Karpas-422 (cell line): ENCODE results near the gene WDFY2. TPM values are rescaled to one million over a fixed set of nuclear protein-coding genes. Genes with fewer than 3 reads are reported as not detected.

Source experiments
- DNase-seq: peaks from one replicate; pipeline ENCODE4 v3.0.0-alpha.2; 2015
- H2AFZ ChIP-seq: fragments of 200-600 bp; sonication (generic); 2 replicates; pipeline ENCODE4 v1.6.1; 2014; ENCODE audit warnings: antibody characterized with exemption, low read length, mixed read lengths
- H3K27ac ChIP-seq: fragments of 200-600 bp; sonication (generic); 2 replicates; pipeline ENCODE4 v1.5.1; 2014; ENCODE audit warnings: mild to moderate bottlenecking, low read length, moderate library complexity
- H3K27me3 ChIP-seq: fragments of 200-600 bp; sonication (generic); 2 replicates; pipeline ENCODE4 v1.6.1; 2014; ENCODE audit warnings: low read length, mixed read lengths
- H3K36me3 ChIP-seq: fragments of 200-600 bp; sonication (generic); 2 replicates; pipeline ENCODE4 v1.6.1; 2014; ENCODE audit warnings: low read length, mixed read lengths; ENCODE audit not compliant: insufficient read depth
- H3K4me1 ChIP-seq: fragments of 200-600 bp; sonication (generic); 2 replicates; pipeline ENCODE4 v1.6.1; 2014; ENCODE audit warnings: mild to moderate bottlenecking, low read length, mixed read lengths
- H3K4me2 ChIP-seq: fragments of 200-600 bp; sonication (generic); 2 replicates; pipeline ENCODE4 v1.6.1; 2014; ENCODE audit warnings: low read length, low read depth, mild to moderate bottlenecking; ENCODE audit not compliant: poor library complexity, severe bottlenecking
- H3K4me3 ChIP-seq: fragments of 200-600 bp; sonication (generic); 2 replicates; pipeline ENCODE4 v1.5.1; 2014; ENCODE audit warnings: mild to moderate bottlenecking, antibody characterized with exemption, low read length, mixed read lengths
- H3K79me2 ChIP-seq: fragments of 200-600 bp; sonication (generic); 2 replicates; pipeline ENCODE4 v1.6.1; 2014; ENCODE audit warnings: mild to moderate bottlenecking, low read length, mixed read lengths
- H3K9ac ChIP-seq: fragments of 200-600 bp; sonication (generic); 2 replicates; pipeline ENCODE4 v1.6.0; 2014; ENCODE audit warnings: low read length
- H3K9me2 ChIP-seq: fragments of 200-600 bp; sonication (generic), shearing (Covaris generic); replicated peaks from 2 replicates; pipeline ENCODE4 v1.6.0; 2014; ENCODE audit warnings: mild to moderate bottlenecking, low read length, moderate library complexity; ENCODE audit not compliant: insufficient read depth
- H3K9me3 ChIP-seq: fragments of 300-700, 200-600 bp; sonication (generic); 2 replicates; pipeline ENCODE4 v1.6.1; 2014; ENCODE audit warnings: low read length, mixed read lengths
- H4K20me1 ChIP-seq: fragments of 200-600 bp; sonication (generic); 2 replicates; pipeline ENCODE4 v1.6.1; 2014; ENCODE audit warnings: mild to moderate bottlenecking, antibody characterized with exemption, low read length, low read depth; ENCODE audit not compliant: insufficient read depth
- total RNA-seq: library from RNA; depleted of rRNA; stranded (reverse); fragments of >200 nt; shearing (Covaris generic); gene quantifications from 2 replicates; pipeline ENCODE4 v1.2.3, GENCODE V29; 2014; ENCODE audit warnings: low replicate concordance

Gene WDFY2
- total RNA-seq, 1 experiment from 2014 or later = 4.1 TPM

DNA sequence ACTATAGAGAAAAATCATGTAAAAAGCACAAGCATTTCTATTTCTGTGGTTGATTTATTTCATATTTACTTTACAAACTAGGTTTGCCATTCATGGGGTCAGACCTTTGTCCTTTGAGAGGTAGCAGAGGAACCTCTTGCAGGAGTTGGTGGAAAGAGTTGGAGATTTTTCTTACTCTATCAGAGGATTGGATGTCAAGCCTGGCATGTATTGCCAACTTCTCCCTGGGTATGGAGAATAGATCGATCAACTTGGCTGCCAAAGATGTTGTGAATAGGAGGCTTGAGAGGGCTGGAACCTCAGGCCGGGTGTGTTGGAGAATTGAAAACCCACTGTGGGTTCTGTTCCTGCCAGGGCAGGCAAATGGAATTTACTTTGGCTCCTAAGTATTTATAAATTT lies 81.2 kb downstream of the WDFY2 start:
- Histone ChIP-seq H3K9me3 (no peaks in the 10 kb centered on the region), H3K79me2 (no peaks in the 10 kb centered on the region), H3K9me2 (no peaks in the 10 kb centered on the region), H4K20me1 (0 out of 2 replicates have a peak, but pooled peaks cover 4% of the 10 kb centered on the region), H2AFZ (no peak overlapping the region), H3K27me3 (no peaks in the 10 kb centered on the region), H3K4me3 (no peak overlapping the region), H3K36me3 (no peaks in the 10 kb centered on the region), H3K9ac (no peak overlapping the region), H3K4me1 (peaks cover 10% of the 10 kb centered on the region), H3K4me2 (no peak overlapping the region), H3K27ac (no peak overlapping the region)
- no peak for DNase-seq

DNA sequence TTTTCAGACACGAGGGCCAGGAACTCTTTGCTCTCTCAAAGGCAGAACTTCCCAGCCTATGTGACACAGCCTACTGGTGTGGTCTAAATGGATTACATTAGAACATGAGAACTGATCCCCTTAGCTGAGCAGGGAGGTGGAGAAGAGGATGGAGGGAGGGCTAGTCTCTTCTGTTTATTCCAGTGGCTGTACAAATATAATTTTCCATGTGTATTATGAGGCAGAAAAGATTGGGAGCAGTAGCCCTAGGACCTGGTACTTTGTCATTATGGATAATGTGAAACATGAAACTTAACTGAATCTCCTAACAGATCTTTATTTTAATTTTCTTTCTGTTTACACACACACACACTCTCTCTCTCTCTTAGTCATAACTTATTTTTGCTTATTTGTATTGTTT lies 82.1 kb downstream of the WDFY2 start:
- no peaks in the 10 kb centered on the region for H3K9me2 ChIP-seq
- no peaks in the 10 kb centered on the region for H3K79me2 ChIP-seq
- H3K4me3 ChIP-seq = no peak overlapping the region
- no peaks in the 10 kb centered on the region for H3K36me3 ChIP-seq
- peaks cover 10% of the 10 kb centered on the region for H3K4me1 ChIP-seq
- H4K20me1 ChIP-seq = 0 out of 2 replicates have a peak, but pooled peaks cover 4% of the 10 kb centered on the region
- no peaks in the 10 kb centered on the region for H3K9me3 ChIP-seq
- DNase-seq = no peak
- no peak overlapping the region for H3K4me2 ChIP-seq
- H2AFZ ChIP-seq = no peak overlapping the region
- H3K27ac ChIP-seq = no peak overlapping the region
- no peaks in the 10 kb centered on the region for H3K27me3 ChIP-seq
- H3K9ac ChIP-seq = no peak overlapping the region

DNA sequence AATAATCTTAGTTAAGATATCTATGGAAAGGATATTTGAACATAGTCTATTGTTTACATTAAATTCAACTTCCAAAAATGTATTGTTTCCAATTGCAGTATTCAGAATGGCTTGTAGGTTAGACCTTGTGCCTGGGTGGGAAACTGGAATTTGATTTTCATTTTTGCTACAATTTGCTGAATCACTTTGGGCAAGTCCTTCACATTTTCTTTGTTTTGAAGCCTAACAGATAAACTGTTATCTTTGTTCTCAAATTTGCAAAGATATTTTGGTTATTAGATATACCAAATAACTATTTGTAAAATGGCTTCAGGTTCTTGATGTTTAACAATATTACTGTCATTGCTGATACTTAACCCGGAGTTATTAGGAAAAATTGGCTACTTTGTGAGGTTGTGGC lies 82.6 kb downstream of the WDFY2 start:
- H3K27me3 ChIP-seq = no peaks in the 10 kb centered on the region
- H2AFZ ChIP-seq = no peak overlapping the region
- H4K20me1 ChIP-seq = 0 out of 2 replicates have a peak, but pooled peaks cover 4% of the 10 kb centered on the region
- no peaks in the 10 kb centered on the region for H3K9me3 ChIP-seq
- no peaks in the 10 kb centered on the region for H3K9me2 ChIP-seq
- H3K4me3 ChIP-seq = no peak overlapping the region
- H3K9ac ChIP-seq = no peak overlapping the region
- H3K4me1 ChIP-seq = peaks cover 10% of the 10 kb centered on the region
- H3K79me2 ChIP-seq = no peaks in the 10 kb centered on the region
- H3K27ac ChIP-seq = no peak overlapping the region
- H3K4me2 ChIP-seq = no peak overlapping the region
- H3K36me3 ChIP-seq = no peaks in the 10 kb centered on the region
- DNase-seq = no peak

DNA sequence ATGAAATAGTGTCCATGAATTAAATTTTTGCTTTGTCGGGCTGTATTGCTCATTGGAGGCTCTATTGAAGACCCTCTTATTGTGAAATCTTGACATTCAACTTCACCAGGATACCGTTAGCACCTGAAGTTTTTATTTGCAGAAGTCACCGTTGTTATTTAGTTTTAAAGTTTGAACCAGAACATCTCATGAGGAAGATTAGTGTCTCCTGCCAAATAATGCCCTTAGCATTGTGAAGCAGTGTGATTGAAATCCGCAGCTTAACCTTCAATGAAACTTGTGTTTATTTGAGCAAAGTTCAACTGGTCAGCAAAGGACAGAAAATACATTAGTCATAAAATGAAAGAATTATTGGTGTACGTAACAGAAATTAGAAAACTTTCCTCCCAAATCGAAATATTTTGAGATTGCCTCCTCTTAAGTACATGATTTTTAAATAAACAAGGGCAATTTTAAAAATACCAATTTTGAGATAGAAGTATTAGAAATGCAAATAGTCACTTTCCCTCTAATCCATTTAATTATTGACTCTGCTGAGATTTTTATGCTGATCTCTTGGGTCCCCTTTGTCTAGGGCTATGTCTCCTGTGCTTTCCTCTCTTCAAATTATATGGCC lies 84.4 kb downstream of the WDFY2 start:
- Histone ChIP-seq H2AFZ (no peak overlapping the region), H3K4me1 (peaks cover 15% of the 10 kb centered on the region), H3K79me2 (no peaks in the 10 kb centered on the region), H3K4me3 (no peak overlapping the region), H3K27me3 (no peaks in the 10 kb centered on the region), H3K4me2 (no peak overlapping the region), H3K9me2 (no peaks in the 10 kb centered on the region), H3K9me3 (no peaks in the 10 kb centered on the region), H3K27ac (no peak overlapping the region), H3K9ac (no peak overlapping the region), H4K20me1 (no peaks in the 10 kb centered on the region), H3K36me3 (no peaks in the 10 kb centered on the region)
- no peak for DNase-seq

DNA sequence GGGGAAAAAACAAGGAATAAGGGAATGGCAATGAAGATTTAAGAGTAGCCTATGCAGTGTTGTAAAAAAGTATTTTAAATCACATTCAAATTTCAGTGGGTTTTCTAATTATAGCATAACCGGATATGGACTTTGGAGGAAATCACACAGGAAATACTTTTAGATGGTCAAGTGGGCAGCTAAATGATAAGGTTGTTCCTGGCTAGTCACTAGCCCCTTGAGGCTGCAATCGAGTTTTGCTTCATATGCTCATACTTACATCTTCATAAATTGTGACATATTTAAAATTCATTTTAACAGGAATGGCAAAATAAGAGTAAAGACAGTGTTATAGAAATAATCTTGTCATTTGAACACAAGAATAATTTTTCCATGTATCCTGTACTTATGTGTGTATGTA lies 88.9 kb downstream of the WDFY2 start:
- Histone ChIP-seq H2AFZ (no peak overlapping the region), H3K4me3 (no peak overlapping the region), H3K4me2 (no peak overlapping the region), H3K79me2 (no peaks in the 10 kb centered on the region), H4K20me1 (0 out of 2 replicates have a peak, but pooled peaks cover 12% of the 10 kb centered on the region), H3K36me3 (no peaks in the 10 kb centered on the region), H3K9ac (no peak overlapping the region), H3K9me3 (no peaks in the 10 kb centered on the region), H3K4me1 (peaks cover 15% of the 10 kb centered on the region), H3K27me3 (no peaks in the 10 kb centered on the region), H3K9me2 (no peaks in the 10 kb centered on the region), H3K27ac (no peak overlapping the region)
- DNase-seq = no peak

DNA sequence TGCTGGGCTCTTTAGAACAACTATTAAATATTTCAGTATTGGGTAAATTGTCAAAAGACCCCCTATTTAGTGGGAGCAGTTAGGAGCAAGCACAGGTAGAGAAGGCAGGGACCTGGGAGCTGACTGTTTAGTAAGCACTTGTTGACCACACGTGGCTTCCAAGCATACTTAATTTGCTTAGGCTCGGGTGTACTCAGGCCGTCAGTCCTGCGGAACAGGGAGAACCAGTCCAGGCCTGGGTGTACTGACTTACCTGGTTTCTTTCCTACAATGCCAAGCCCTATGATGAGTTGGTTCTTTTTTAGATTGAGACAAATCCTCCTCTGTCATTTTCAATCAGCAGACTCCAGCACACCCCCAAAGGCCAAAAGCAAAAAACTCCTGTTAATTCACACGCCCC lies 90.0 kb downstream of the WDFY2 start:
- Histone ChIP-seq H3K9me2 (no peaks in the 10 kb centered on the region), H3K9ac (no peak overlapping the region), H3K79me2 (no peaks in the 10 kb centered on the region), H3K36me3 (no peaks in the 10 kb centered on the region), H3K4me3 (no peak overlapping the region), H2AFZ (no peak overlapping the region), H3K4me1 (peaks cover 15% of the 10 kb centered on the region), H3K4me2 (no peak overlapping the region), H3K27ac (no peak overlapping the region), H3K27me3 (no peaks in the 10 kb centered on the region), H3K9me3 (no peaks in the 10 kb centered on the region), H4K20me1 (peaks cover 13% of the 10 kb centered on the region; the same call in 1 of the 2 replicates)
- no peak for DNase-seq

DNA sequence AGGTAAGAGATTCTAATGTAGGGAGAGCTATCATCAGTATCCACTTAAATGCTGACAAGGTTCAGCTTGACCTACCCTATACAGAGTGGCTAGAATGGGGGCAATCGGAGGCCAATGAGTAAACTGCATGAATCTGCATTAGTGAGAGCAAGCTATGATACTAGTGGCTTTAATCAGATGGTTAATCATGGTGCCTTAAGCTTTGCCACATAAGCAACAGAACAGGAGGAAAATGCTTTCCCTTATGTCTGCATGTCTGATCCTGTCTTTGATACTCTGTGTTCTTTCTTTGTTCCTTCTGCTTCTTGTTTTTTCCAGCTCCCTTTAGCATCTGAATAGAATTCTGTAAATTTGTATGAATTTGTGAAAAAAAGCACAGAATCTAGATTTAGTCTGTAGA lies 91.1 kb downstream of the WDFY2 start:
- Histone ChIP-seq H3K4me2 (no peak overlapping the region), H3K36me3 (no peaks in the 10 kb centered on the region), H3K4me3 (no peak overlapping the region), H3K9me2 (no peaks in the 10 kb centered on the region), H3K27ac (no peak overlapping the region), H3K4me1 (peaks cover 5% of the 10 kb centered on the region; the same call in 1 of the 2 replicates), H3K9ac (no peak overlapping the region), H3K9me3 (no peaks in the 10 kb centered on the region), H3K79me2 (no peaks in the 10 kb centered on the region), H4K20me1 (peaks cover 18% of the 10 kb centered on the region; the same call in 1 of the 2 replicates), H3K27me3 (no peaks in the 10 kb centered on the region), H2AFZ (no peak overlapping the region)
- no peak for DNase-seq

DNA sequence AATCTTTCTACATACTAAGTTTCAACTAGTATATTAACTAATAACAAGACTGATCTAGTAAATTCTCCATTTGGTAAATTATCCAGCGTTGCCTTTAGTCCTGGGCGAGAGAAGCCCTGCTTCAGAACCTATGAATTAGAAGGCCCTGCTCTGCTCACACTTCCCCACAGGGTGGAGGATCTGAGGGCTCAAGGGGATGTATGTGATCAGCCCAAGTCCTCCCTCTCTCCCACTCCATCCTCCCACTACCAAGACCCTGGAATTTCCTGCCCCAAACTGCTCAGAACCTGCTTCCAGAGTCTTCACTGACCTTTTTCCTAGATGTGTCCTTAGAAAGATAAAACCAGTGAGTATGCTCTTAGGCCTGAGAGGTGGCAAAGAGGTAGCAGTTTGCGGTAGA lies 91.6 kb downstream of the WDFY2 start:
- no peak for DNase-seq
- no peak overlapping the region for H3K4me2 ChIP-seq
- H2AFZ ChIP-seq = no peak overlapping the region
- H3K9me3 ChIP-seq = no peaks in the 10 kb centered on the region
- peaks cover 18% of the 10 kb centered on the region; the same call in 1 of the 2 replicates for H4K20me1 ChIP-seq
- H3K27me3 ChIP-seq = no peaks in the 10 kb centered on the region
- H3K79me2 ChIP-seq = no peaks in the 10 kb centered on the region
- peaks cover 5% of the 10 kb centered on the region; the same call in 1 of the 2 replicates for H3K4me1 ChIP-seq
- no peak overlapping the region for H3K27ac ChIP-seq
- no peaks in the 10 kb centered on the region for H3K9me2 ChIP-seq
- H3K4me3 ChIP-seq = no peak overlapping the region
- H3K9ac ChIP-seq = no peak overlapping the region
- no peaks in the 10 kb centered on the region for H3K36me3 ChIP-seq
